Neural progenitor cell (in vitro differentiated cells): ENCODE data around the gene NOX5. TPM values are rescaled to one million over a fixed set of nuclear protein-coding genes. Genes with fewer than 3 reads are reported as not detected.
A peak's percentile ranks its signal among the peaks of the same experiment; 100 is the strongest.

Source experiments
- DNase-seq: peaks from one replicate; pipeline ENCODE4 v3.0.0-alpha.2; 2016; ENCODE audit warnings: low spot score
- H2AFZ ChIP-seq: fragments of 200-600 bp; sonication (generic); replicated peaks from 2 replicates; pipeline ENCODE4 v1.6.1; 2016; ENCODE audit warnings: antibody characterized with exemption
- H3F3A ChIP-seq: fragments of 200-600 bp; sonication (generic); 2 replicates; pipeline ENCODE4 v1.6.1; 2016; ENCODE audit warnings: antibody characterized with exemption, low read depth
- H3K27ac ChIP-seq: fragments of 200-600 bp; sonication (generic); 2 replicates; pipeline ENCODE4 v1.5.1; 2016; ENCODE audit warnings: mild to moderate bottlenecking
- H3K27me3 ChIP-seq: fragments of 200-600 bp; sonication (generic); 2 replicates; pipeline ENCODE4 v1.6.1; 2016; ENCODE audit warnings: mild to moderate bottlenecking, moderate library complexity
- H3K36me3 ChIP-seq: fragments of 200-600 bp; sonication (generic); 2 replicates; pipeline ENCODE4 v1.5.1; 2016
- H3K4me1 ChIP-seq: fragments of 200-600 bp; sonication (generic); 2 replicates; pipeline ENCODE4 v1.6.1; 2016; ENCODE audit warnings: mixed run types
- H3K4me2 ChIP-seq: fragments of 200-600 bp; sonication (generic); 2 replicates; pipeline ENCODE4 v1.6.1; 2016
- H3K4me3 ChIP-seq: fragments of 200-600 bp; sonication (generic); 2 replicates; pipeline ENCODE4 v1.5.1; 2016
- H3K79me2 ChIP-seq: fragments of 200-600 bp; sonication (generic); 2 replicates; pipeline ENCODE4 v1.6.1; 2016; ENCODE audit warnings: low read depth
- H3K9ac ChIP-seq: fragments of 200-600 bp; sonication (generic); 2 replicates; pipeline ENCODE4 v1.6.1; 2016
- H3K9me3 ChIP-seq: fragments of 200-600 bp; sonication (generic); 2 replicates; pipeline ENCODE4 v1.5.1; 2016; ENCODE audit warnings: low read depth
- H4K20me1 ChIP-seq: fragments of 200-600 bp; sonication (generic); 2 replicates; pipeline ENCODE4 v1.6.1; 2016; ENCODE audit warnings: low read depth
- H3K27ac Mint-ChIP-seq: 3 replicates; pipeline ENCODE4 v1.8.0; 2021; ENCODE audit warnings: mixed read lengths
- H3K27me3 Mint-ChIP-seq: 2 replicates; pipeline ENCODE4 v1.8.0; 2022; ENCODE audit warnings: low read depth, mild to moderate bottlenecking, inconsistent platforms, moderate library complexity, mixed read lengths; ENCODE audit not compliant: insufficient read depth
- H3K36me3 Mint-ChIP-seq: 3 replicates; pipeline ENCODE4 v1.8.0; 2021; ENCODE audit warnings: mixed read lengths
- H3K4me1 Mint-ChIP-seq: 3 replicates; pipeline ENCODE4 v1.8.0; 2021; ENCODE audit warnings: mixed read lengths
- H3K4me3 Mint-ChIP-seq: 3 replicates; pipeline ENCODE4 v1.8.0; 2021; ENCODE audit warnings: mild to moderate bottlenecking, moderate library complexity, mixed read lengths
- H3K9me3 Mint-ChIP-seq: 3 replicates; pipeline ENCODE4 v1.8.0; 2020; ENCODE audit warnings: mixed read lengths
- CTCF ChIP-seq: fragments of 200-600 bp; sonication (generic); IDR thresholded peaks from 2 replicates; pipeline ENCODE4 v1.5.1; 2017; ENCODE audit warnings: antibody characterized with exemption, mild to moderate bottlenecking
- EZH2 ChIP-seq: fragments of 200-600 bp; sonication (generic); IDR thresholded peaks from 2 replicates; pipeline ENCODE4 v1.6.1; 2017; ENCODE audit warnings: antibody characterized with exemption, mild to moderate bottlenecking, moderate library complexity
- EZH2phosphoT487 ChIP-seq: fragments of 200-600 bp; sonication (generic); IDR thresholded peaks from 2 replicates; pipeline ENCODE4 v1.6.1; 2017; ENCODE audit warnings: antibody characterized with exemption
- total RNA-seq: library from RNA; depleted of rRNA; stranded (reverse); fragments of >200 nt; gene quantifications from 2 replicates; pipeline ENCODE4 v1.2.3, GENCODE V29; 2015; ENCODE audit warnings: low replicate concordance

NOX5 gene
- total RNA-seq, 1 donor from 2014 or later = not detected

- Histone ChIP-seq H3K9me3 (no peaks in the 10 kb centered on the region), H3K27me3 (no peaks in the 10 kb centered on the region), H2AFZ (no peak overlapping the region), H3K9ac (no peak overlapping the region), H3K4me2 (no peak overlapping the region), H3F3A (no peaks in the 10 kb centered on the region), H4K20me1 (no peaks in the 10 kb centered on the region), H3K27ac (no peak overlapping the region), H3K79me2 (no peaks in the 10 kb centered on the region), H3K36me3 (no peaks in the 10 kb centered on the region), H3K4me1 (peaks cover 9% of the 10 kb centered on the region), H3K4me3 (no peak overlapping the region)
- no peak for DNase-seq
- Mint-ChIP-seq H3K4me1 (peaks cover 59% of the 10 kb centered on the region), H3K27ac (no peak overlapping the region), H3K36me3 (no peaks in the 10 kb centered on the region), H3K27me3 (peaks cover 3% of the 10 kb centered on the region), H3K4me3 (no peak overlapping the region), H3K9me3 (no peaks in the 10 kb centered on the region)
- TF ChIP-seq EZH2 (no peak), CTCF (no peak), EZH2phosphoT487 (no peak)
Observed at GRCh38 chr15:68997050-68997449, 17.4 kb upstream of the NOX5 start.

- Histone ChIP-seq H4K20me1 (no peaks in the 10 kb centered on the region), H3K79me2 (no peaks in the 10 kb centered on the region), H3K9me3 (no peaks in the 10 kb centered on the region), H3K27me3 (no peaks in the 10 kb centered on the region), H3F3A (no peaks in the 10 kb centered on the region), H3K4me2 (no peak overlapping the region), H2AFZ (no peak overlapping the region), H3K27ac (no peak overlapping the region), H3K9ac (no peak overlapping the region), H3K4me3 (no peak overlapping the region), H3K36me3 (no peaks in the 10 kb centered on the region), H3K4me1 (peaks cover 9% of the 10 kb centered on the region)
- H3K27me3 Mint-ChIP-seq = peaks cover 3% of the 10 kb centered on the region
- H3K27ac Mint-ChIP-seq = no peak overlapping the region
- H3K9me3 Mint-ChIP-seq = no peaks in the 10 kb centered on the region
- H3K4me1 Mint-ChIP-seq = peaks cover 54% of the 10 kb centered on the region
- H3K4me3 Mint-ChIP-seq = no peak overlapping the region
- TF ChIP-seq EZH2 = no peak
- no peaks in the 10 kb centered on the region for H3K36me3 Mint-ChIP-seq
- DNase-seq = peak; percentile 27
Observed at GRCh38 chr15:68997930-68998777, 16.3 kb upstream of the NOX5 start.

- no peaks in the 10 kb centered on the region for H3K36me3 ChIP-seq
- H3K4me1 ChIP-seq = peaks cover 9% of the 10 kb centered on the region
- H3K9me3 Mint-ChIP-seq = no peaks in the 10 kb centered on the region
- H3K9me3 ChIP-seq = no peaks in the 10 kb centered on the region
- no peak for DNase-seq
- H3K36me3 Mint-ChIP-seq = no peaks in the 10 kb centered on the region
- H3K4me3 ChIP-seq = no peak overlapping the region
- peaks cover 3% of the 10 kb centered on the region for H3K27me3 Mint-ChIP-seq
- H2AFZ ChIP-seq = no peak overlapping the region
- H3K27ac Mint-ChIP-seq = no peak overlapping the region
- no peaks in the 10 kb centered on the region for H3K27me3 ChIP-seq
- H3K4me1 Mint-ChIP-seq = peaks cover 51% of the 10 kb centered on the region
- H3K4me3 Mint-ChIP-seq = peak overlapping the region; percentile 22
- no peaks in the 10 kb centered on the region for H3F3A ChIP-seq
- H3K27ac ChIP-seq = no peak overlapping the region
- no peak overlapping the region for H3K4me2 ChIP-seq
- TF ChIP-seq EZH2 = no peak
- no peak for TF ChIP-seq EZH2phosphoT487
- TF ChIP-seq CTCF = no peak
- H4K20me1 ChIP-seq = no peaks in the 10 kb centered on the region
- no peaks in the 10 kb centered on the region for H3K79me2 ChIP-seq
- H3K9ac ChIP-seq = no peak overlapping the region
Observed at GRCh38 chr15:68999091-68999490, 15.4 kb upstream of the NOX5 start.

GRCh38 chr15:69000091-69000490 is 14.4 kb upstream of the NOX5 start:
- Histone ChIP-seq H3K36me3 (no peaks in the 10 kb centered on the region), H3K4me2 (no peak overlapping the region), H3K79me2 (no peaks in the 10 kb centered on the region), H3K4me1 (peaks cover 9% of the 10 kb centered on the region), H3K4me3 (no peak overlapping the region), H3K27me3 (no peaks in the 10 kb centered on the region), H3K9me3 (no peaks in the 10 kb centered on the region), H3F3A (no peaks in the 10 kb centered on the region), H3K27ac (no peak overlapping the region), H4K20me1 (no peaks in the 10 kb centered on the region), H3K9ac (no peak overlapping the region), H2AFZ (no peak overlapping the region)
- H3K4me3 Mint-ChIP-seq = no peak overlapping the region
- TF ChIP-seq CTCF = no peak
- TF ChIP-seq EZH2 = no peak
- TF ChIP-seq EZH2phosphoT487 = no peak
- H3K27me3 Mint-ChIP-seq = peaks cover 3% of the 10 kb centered on the region
- H3K9me3 Mint-ChIP-seq = no peaks in the 10 kb centered on the region
- peak overlapping the region; percentile 11 for H3K27ac Mint-ChIP-seq
- H3K36me3 Mint-ChIP-seq = no peaks in the 10 kb centered on the region
- H3K4me1 Mint-ChIP-seq = peaks cover 49% of the 10 kb centered on the region
- DNase-seq = no peak
